Stimulated activated CD4-positive, alpha-beta T cell treated with anti-CD3 and anti-CD28 coated beads, TNF-alpha, amount 100 ng/mL, for 24 hours (primary cell): ENCODE data around the gene GAL.

Source experiments
- DNase-seq, 3 experiments: peaks; one replicate each; pipeline ENCODE4 v3.0.0-alpha.2; 2020; ENCODE audit warnings: low read depth in 3 of 3

GAL gene

DNA sequence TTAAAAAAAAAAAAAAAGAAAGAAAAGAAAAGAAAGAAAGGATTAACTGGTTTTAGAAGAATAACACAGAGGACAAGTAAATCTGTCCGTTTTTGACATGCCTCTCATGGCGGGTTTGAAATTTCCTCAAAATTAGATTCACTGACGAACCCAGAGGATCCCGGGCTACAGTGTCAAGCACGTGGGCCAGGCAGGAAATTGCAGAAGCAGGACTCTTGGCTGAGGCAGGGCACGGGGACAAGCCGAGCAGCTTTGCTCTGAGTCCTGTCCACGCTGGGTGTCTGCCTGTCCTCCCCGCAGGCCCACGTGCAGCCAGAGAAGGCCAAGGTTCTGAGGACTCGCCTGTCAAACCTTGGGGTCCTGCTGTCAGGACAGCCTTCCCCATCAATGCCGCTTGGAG, 24.7 kb downstream of the GAL start:
- no peak for DNase-seq

- no peak for DNase-seq
These were observed 26.1 kb downstream of the GAL start for GRCh38 chr11:68710409-68710808.

- DNase-seq, result no peak
These were observed 26.8 kb downstream of the GAL start for GRCh38 chr11:68711114-68711513.

DNA sequence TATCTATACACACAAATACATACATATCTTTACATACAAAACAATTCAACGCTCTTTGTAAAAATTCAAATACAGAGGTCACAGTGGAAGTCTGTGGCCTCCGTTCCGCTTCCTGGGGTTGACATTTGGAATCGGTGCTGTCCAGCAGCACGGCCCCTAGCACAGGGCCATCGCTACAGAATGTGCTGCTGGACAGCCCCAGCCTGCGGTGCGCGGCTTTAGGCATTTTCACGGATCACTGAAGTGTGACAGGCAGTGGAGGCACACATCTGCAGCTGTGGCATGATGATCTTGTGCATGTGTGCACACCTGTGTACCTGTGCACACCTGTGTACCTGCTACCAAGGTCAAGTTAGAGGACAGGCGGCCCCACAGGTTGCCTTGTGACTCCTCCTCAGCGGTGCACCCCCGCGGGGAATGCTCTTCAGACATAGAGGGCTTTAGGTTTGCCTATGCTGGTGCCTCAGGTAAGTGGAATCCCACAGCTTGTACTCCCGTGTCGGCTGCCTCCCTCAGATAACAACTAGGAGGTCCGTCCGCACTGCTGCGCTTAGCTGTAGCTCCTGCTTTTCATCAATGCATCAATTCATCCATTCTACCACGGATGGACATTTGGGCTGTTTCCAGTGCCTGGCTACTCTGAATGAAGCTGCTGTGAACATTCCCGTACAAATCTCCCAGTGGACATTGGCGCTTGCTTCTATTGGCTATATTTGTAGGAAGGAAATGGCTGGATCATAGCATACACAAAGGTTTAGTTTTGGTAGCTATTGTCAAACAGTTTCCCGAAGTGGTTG, 29.9 kb downstream of the GAL start:
- DNase-seq, result no peak

DNA sequence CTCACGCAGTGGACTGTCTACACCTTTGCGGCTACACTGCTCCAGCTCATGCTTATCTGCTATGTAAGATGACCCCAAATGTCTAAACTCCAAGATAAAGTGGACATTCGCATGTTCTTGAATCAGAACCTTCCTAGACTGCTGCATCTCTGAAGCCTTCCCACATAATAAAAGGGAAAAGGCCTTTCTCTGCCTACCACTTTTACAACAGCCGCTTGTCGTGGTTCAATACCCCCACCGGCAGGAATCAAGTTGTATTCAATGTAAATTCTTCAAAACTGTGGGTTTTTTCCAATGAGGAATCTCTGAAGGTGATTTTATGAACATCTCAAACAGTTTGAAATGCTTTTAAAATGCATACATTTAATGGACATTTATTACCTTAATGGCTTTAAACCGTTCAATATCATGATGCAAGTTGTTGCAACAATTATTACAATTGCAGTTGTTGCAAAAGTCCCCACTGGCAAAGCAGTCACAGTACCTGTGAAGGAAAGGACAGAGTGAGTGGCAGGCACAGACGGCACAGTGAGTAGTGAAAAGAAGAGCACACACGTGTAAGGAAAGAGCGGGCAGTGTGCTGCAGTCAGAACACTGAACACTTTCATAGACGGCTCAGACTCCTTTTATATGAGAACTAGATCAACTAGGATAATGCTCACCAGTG, 31.2 kb downstream of the GAL start:
- no peak for DNase-seq

GRCh38 chr11:68721075-68721474, 36.7 kb downstream of the GAL start:
- DNase-seq, result no peak

- DNase-seq, result no peak
These were observed 37.8 kb downstream of the GAL start for GRCh38 chr11:68722143-68722542.

GRCh38 chr11:68724293-68724692, 39.9 kb downstream of the GAL start:
- no peak for DNase-seq

- no peak for DNase-seq
These were observed 43.4 kb downstream of the GAL start for GRCh38 chr11:68727783-68728182.

DNA sequence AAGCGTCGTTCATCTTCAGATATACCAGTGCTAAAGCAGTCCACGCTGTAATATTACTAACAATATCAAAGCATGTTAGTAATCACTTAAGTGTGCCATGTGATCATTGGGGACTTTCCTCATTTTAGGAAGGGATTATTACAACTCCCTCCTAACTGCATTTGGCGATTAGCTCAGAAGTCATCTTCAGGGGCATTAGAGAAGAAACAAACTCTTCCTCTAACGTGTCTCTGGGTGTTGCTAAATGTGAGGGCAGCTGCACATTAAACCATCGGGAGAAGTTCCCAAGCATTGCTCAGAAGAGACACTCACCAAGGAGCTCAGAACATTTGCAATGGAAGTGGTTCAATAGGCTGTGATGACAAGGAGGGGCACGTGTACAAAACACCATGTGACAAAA, 49.8 kb downstream of the GAL start:
- no peak for DNase-seq

DNA sequence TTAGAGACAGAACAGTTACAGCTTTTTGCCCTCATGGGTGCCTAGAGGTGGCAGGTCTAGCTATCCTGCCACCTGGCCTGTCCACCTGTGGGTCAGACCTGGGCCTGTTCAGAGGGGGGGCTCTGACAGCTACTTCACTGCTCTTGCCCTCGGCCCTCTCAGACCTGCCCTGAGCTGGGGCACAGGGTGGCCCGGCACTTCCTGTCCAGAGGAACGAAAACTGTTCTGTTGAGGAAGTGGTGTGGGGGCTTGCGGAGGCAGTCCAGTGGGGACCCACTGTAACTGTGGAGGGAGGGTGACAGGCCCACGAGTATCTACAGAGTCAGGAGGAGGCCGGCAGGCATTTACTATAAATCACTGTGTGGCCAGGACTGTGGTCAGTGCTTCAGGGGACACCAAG, 50.8 kb downstream of the GAL start:
- DNase-seq, result no peak

DNA sequence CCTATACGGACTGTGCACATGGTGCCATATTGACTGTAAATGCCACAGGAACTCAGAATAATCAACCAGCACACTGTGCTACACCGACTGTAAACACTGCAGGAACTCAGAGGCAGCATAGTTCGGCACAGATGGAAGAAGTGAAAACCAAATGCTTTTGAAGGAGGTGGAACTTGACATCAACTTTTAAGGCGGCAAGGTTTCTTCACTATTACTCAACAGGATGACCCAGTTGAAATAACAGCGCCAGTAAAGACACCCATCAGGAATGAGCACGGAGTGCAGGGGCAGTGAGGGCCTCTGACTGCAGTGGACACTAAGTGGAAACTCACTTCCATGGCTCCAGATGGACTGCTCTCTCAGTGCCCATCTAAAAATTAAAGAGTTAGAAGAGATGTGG, 51.3 kb downstream of the GAL start:
- DNase-seq, result no peak
